IPS DF 6.9 (cell line): ENCODE measurements around the gene ZFP92.

Experiments
- DNase-seq: peaks from one replicate; pipeline ENCODE4 v3.0.0-alpha.2; 2013; ENCODE audit warnings: low read depth, low spot score
- H3K27ac ChIP-seq: one replicate; pipeline ENCODE4 v1.5.1; 2013; ENCODE audit warnings: low read length, control low read depth
- H3K27me3 ChIP-seq: 2 replicates; pipeline ENCODE4 v1.6.1; 2013; ENCODE audit warnings: mild to moderate bottlenecking, low read length; ENCODE audit not compliant: control insufficient read depth, insufficient read depth
- H3K36me3 ChIP-seq: 2 replicates; pipeline ENCODE4 v1.6.1; 2013; ENCODE audit warnings: low read length; ENCODE audit not compliant: control insufficient read depth, insufficient read depth
- H3K4me1 ChIP-seq: 2 replicates; pipeline ENCODE4 v1.6.1; 2013; ENCODE audit warnings: low read length; ENCODE audit not compliant: control insufficient read depth, insufficient read depth
- H3K4me3 ChIP-seq: 2 replicates; pipeline ENCODE4 v1.5.1; 2013; ENCODE audit warnings: mild to moderate bottlenecking, low read length
- H3K9me3 ChIP-seq: 2 replicates; pipeline ENCODE4 v1.6.1; 2013; ENCODE audit warnings: low read length, inconsistent platforms; ENCODE audit not compliant: control insufficient read depth, insufficient read depth
- WGBS: extraction: QIAGEN DNeasy Blood & Tissue Kit; methylation state at CpG from one replicate; pipeline ENCODE4 v1.1.7; 2013; ENCODE audit warnings: mixed read lengths, missing lambda C conversion rate; ENCODE audit not compliant: insufficient read length, insufficient coverage; 5-methylcytosine and 5-hydroxymethylcytosine counted together

ZFP92 gene

DNA sequence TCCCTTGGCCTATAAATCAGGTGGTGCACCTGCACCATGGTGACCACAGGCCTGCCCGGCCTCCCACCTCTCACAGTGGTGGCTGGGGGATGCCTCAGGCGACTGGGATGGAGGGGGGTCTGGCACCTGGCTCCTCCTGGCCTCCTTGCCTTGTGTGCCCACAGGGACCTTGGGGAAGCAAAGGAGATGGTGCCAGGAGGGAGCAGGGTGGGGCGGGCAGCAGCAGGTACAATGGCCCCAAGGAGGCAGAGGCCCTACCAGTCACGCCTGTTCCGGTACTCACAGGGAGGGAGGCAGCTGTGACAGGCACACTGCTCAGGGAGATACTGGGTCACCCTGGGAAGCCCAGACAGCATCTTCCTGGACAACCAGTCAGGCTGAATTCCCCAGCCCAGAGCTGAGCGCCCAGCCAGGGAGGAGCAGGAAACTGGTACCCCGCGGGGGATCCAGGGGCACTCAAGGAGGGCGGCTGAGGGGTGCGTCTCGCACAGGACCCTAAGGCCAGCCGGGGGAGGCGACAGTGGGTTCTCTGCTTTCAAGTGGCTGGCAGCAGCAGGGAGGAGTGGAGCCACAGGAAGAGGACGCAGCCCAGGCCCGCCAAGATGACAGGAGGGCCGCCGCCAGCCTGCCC is 35.8 kb downstream of the ZFP92 start:
- no peak for DNase-seq
- no peaks in the 10 kb centered on the region for H3K9me3 ChIP-seq
- no peak overlapping the region for H3K27ac ChIP-seq
- H3K27me3 ChIP-seq: no peaks in the 10 kb centered on the region
- H3K36me3 ChIP-seq: no peaks in the 10 kb centered on the region
- H3K4me3 ChIP-seq: no peak overlapping the region
- WGBS: no CpG with 5 or more reads among the region's 17 CpGs
- H3K4me1 ChIP-seq: no peaks in the 10 kb centered on the region; the same call in 1 of the 2 replicates

DNA sequence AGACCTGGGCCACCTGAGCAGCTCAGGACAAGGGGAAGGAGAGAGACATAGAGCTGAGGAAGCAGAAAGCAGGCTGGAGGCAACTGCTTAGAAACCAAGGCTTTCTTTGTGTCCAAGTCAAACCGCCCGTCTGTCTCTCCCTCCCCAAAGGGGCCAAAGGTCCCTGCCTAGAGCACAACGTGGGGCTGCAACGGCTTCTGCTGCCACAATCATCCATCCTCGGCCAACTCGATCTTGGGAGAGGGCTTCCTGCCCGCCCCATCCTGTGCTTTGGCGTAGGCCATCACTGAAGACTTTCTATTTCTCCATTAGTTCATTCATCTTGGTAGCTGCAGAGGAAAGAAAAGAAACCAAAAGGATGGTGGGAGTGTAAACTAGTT is 36.3 kb downstream of the ZFP92 start:
- Histone ChIP-seq H3K4me3 (no peak overlapping the region), H3K9me3 (no peaks in the 10 kb centered on the region), H3K27ac (no peak overlapping the region), H3K27me3 (no peaks in the 10 kb centered on the region), H3K36me3 (no peaks in the 10 kb centered on the region), H3K4me1 (no peaks in the 10 kb centered on the region; the same call in 1 of the 2 replicates)
- WGBS: no CpG with 5 or more reads among the region's 8 CpGs
- no peak for DNase-seq

DNA sequence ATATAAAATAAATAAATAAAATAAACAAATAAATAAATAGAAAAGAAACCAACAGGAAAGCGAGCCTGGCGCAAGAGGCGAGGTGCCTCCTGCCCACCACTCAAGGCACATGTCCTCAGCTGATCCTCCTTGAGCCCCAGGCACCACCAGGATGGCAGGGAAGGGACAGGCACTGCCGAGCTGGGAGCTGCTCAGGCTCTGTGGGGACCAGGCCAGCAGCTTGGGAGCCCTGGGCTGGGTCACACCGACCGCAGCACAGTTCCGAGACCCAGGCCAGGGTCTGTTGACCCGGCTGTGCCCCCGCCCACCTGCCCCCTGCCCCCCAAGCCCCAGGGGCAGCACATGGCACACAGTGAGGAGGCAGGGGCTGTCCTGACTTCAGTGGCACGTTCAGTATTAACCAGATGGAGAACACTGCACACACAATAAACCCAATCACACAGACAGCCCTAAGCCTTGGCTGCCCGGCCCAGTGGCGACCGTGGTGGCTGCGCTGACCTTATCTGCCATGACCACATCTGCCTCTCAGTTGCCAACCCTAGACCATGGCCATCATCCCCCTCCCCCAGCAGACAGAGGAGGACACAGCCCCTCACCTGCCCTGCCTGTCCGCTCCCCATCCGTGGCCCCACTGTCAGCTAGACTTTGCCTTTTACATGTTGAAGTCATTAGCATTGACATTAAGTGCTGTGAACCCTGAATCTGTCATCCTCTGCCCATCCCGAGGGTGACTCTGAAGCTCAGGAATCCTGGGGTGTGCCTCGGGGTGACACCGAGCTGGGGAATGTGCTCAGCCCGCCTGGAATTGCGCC is 37.5 kb downstream of the ZFP92 start:
- Histone ChIP-seq H3K27me3 (no peaks in the 10 kb centered on the region), H3K4me3 (no peak overlapping the region), H3K9me3 (no peaks in the 10 kb centered on the region), H3K4me1 (no peaks in the 10 kb centered on the region; the same call in 1 of the 2 replicates), H3K27ac (no peak overlapping the region), H3K36me3 (no peaks in the 10 kb centered on the region)
- no CpG with 5 or more reads among the region's 21 CpGs for WGBS
- DNase-seq: no peak

- no peak overlapping the region for H3K27ac ChIP-seq
- no peaks in the 10 kb centered on the region for H3K9me3 ChIP-seq
- H3K4me1 ChIP-seq: no peaks in the 10 kb centered on the region; the same call in 1 of the 2 replicates
- no peaks in the 10 kb centered on the region for H3K36me3 ChIP-seq
- WGBS: no CpG with 5 or more reads among the region's 15 CpGs
- H3K27me3 ChIP-seq: no peaks in the 10 kb centered on the region
- no peak for DNase-seq
- H3K4me3 ChIP-seq: no peak overlapping the region
These were observed 38.3 kb downstream of the ZFP92 start for GRCh38 chrX:153449368-153450113.

DNA sequence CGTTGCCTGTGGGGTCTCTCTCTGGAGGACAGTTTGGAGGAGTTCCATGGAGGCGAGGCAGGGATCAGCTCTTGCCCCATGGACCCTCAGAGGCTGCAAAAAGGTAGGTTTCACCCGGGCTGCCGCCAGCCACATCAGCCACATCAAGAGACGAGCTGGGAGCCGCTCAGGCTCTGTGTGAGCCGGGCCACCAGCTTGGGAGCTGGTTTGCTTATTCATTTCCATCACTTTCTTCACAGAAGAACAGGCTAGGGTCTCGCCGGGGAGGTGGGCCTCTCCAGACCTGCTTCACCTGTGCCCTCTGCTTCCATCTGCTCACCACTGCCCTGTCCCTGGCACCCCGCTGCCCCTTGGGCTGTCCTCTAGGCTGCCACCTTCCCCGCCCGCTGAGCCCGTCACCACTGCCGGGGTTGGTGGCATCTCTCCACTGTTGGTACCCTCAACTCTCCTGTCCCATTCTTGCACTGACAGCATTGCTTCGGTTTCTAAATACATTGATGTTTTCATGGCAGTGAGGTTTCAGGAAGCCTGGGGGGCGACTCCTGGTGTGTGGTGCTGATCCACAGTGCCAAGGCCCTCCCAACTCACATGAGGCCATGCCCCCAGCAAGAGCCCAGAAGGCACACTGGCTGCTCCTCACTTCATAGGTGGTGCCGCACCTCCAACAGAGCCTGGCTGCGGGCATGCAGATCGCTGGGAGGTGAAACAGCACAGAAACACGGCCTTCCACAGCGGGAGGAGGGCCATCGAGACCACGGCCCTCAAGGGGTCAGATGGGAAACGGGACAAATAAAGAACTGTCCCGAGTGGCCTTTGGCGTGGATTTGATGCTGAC is 39.1 kb downstream of the ZFP92 start:
- no peaks in the 10 kb centered on the region for H3K27me3 ChIP-seq

GRCh38 chrX:153450949-153451277 is 39.6 kb downstream of the ZFP92 start:
- no peak overlapping the region for H3K27ac ChIP-seq
- H3K4me3 ChIP-seq: no peak overlapping the region
- H3K36me3 ChIP-seq: peaks cover 8% of the 10 kb centered on the region
- H3K27me3 ChIP-seq: no peaks in the 10 kb centered on the region
- H3K4me1 ChIP-seq: no peaks in the 10 kb centered on the region; the same call in 1 of the 2 replicates
- no peak for DNase-seq
- WGBS: no CpG with 5 or more reads among the region's 8 CpGs
- no peaks in the 10 kb centered on the region for H3K9me3 ChIP-seq

More for the DNA sequence above, 39.1 kb downstream of the ZFP92 start:
- no peak overlapping the region for H3K4me3 ChIP-seq
- no peak overlapping the region for H3K27ac ChIP-seq
- no peaks in the 10 kb centered on the region for H3K9me3 ChIP-seq
- no CpG with 5 or more reads among the region's 26 CpGs for WGBS
- peaks cover 7% of the 10 kb centered on the region for H3K36me3 ChIP-seq
- H3K4me1 ChIP-seq: no peaks in the 10 kb centered on the region; the same call in 1 of the 2 replicates
- no peak for DNase-seq

DNA sequence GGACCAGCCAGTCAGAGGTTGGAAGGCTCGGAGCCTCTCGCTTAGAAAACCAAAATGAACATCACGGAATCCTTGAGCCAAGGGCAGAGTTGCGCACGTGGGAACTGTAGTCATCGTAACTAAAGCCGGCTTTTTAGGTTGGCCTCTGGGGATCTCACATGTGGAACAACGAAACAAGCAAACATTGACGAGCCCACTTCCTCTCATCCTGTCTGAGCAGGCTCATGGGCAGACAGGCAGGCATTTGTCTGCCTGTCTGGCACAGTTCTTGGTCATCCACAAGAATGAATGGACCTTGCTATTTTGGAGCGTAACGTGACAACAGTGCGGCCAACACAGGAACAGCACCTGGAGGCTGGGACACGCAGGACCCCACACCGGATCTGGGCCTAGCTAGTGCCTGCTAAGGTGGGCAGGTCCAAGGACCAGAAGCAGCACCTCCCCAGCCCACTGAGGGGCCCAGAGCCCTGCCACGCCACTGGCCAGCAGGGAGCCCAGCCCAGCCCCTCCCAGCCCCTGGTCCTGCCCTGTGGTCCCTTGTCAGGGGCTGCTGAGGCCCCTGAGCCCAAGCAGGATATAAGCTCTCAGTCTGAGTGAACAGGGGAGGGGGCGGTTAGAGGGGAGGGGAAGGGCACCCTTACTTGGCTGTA is 43.8 kb downstream of the ZFP92 start:
- no peak for DNase-seq
- no peaks in the 10 kb centered on the region for H3K9me3 ChIP-seq
- no peak overlapping the region for H3K27ac ChIP-seq
- H3K36me3 ChIP-seq: peaks cover 13% of the 10 kb centered on the region
- H3K4me3 ChIP-seq: no peak overlapping the region
- H3K27me3 ChIP-seq: no peaks in the 10 kb centered on the region
- H3K4me1 ChIP-seq: no peaks in the 10 kb centered on the region
- no CpG with 5 or more reads among the region's 16 CpGs for WGBS

DNA sequence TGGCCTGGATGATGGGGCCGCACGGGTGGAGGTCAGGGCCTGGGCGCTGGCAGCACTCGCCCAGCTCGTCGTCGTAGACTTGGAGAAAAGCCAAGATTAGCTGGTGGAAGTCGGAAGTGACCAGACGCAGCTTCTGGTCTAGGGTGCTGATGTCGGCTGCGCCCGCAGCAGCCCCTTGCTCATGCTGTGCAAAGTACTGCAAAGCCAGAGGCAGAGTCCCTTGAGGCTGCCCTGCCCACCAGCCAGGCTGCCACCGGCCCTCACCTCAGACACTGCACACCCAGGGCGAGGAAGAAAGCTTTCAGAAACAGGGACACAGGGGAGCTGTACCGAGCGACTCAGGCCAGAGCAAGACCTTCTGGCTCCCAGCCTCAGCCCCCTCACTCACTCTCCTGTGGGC is 44.3 kb downstream of the ZFP92 start:
- Histone ChIP-seq H3K9me3 (no peaks in the 10 kb centered on the region), H3K4me3 (no peak overlapping the region), H3K36me3 (peaks cover 13% of the 10 kb centered on the region), H3K27me3 (no peaks in the 10 kb centered on the region), H3K4me1 (no peaks in the 10 kb centered on the region), H3K27ac (no peak overlapping the region)
- no CpG with 5 or more reads among the region's 16 CpGs for WGBS
- no peak for DNase-seq

DNA sequence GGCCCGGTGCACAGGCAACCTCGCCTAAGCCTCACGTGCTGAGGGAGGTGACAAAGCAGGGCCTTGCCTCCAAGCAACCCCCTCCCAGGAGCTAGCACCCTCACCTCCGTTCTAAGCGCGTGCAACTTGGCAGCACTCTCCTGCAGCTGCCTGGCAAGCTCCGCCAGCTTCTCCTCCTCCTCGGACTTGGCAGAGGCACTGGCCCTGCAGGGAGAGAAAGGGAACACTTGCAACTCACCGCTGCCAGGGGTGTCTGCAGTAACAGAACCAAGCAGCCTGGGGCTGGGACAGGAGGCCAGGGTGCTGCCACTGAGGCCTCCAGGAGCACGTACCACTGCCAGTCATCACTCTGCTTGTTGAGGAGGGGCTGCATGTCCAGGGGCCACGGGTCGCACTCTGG is 44.9 kb downstream of the ZFP92 start:
- Histone ChIP-seq H3K36me3 (peaks cover 13% of the 10 kb centered on the region), H3K9me3 (no peaks in the 10 kb centered on the region), H3K4me1 (no peaks in the 10 kb centered on the region), H3K27me3 (no peaks in the 10 kb centered on the region), H3K27ac (no peak overlapping the region), H3K4me3 (no peak overlapping the region)
- DNase-seq: no peak
- no CpG with 5 or more reads among the region's 12 CpGs for WGBS
